ENCODE data around the gene LCE3A. TPM values are rescaled to one million over a fixed set of nuclear protein-coding genes. Genes with fewer than 3 reads are reported as not detected.

The LCE3A gene
- total RNA-seq, 4 donors from 2014 or later: not detected

- Histone ChIP-seq H3K36me3 (no peaks in the 10 kb centered on the region), H3K27ac (no peak overlapping the region), H3K4me3 (no peak overlapping the region), H3K27me3 (no peaks in the 10 kb centered on the region), H3K4me1 (no peaks in the 10 kb centered on the region), H3K9me3 (no peaks in the 10 kb centered on the region)
- intact Hi-C loops (cut with DNase I; ENCODE audit: low total_unique reads): no loop called here
- TF ChIP-seq POLR2A (IDR thresholded peaks at IDR 0.05): no peak
- TF ChIP-seq, protein P1, sequence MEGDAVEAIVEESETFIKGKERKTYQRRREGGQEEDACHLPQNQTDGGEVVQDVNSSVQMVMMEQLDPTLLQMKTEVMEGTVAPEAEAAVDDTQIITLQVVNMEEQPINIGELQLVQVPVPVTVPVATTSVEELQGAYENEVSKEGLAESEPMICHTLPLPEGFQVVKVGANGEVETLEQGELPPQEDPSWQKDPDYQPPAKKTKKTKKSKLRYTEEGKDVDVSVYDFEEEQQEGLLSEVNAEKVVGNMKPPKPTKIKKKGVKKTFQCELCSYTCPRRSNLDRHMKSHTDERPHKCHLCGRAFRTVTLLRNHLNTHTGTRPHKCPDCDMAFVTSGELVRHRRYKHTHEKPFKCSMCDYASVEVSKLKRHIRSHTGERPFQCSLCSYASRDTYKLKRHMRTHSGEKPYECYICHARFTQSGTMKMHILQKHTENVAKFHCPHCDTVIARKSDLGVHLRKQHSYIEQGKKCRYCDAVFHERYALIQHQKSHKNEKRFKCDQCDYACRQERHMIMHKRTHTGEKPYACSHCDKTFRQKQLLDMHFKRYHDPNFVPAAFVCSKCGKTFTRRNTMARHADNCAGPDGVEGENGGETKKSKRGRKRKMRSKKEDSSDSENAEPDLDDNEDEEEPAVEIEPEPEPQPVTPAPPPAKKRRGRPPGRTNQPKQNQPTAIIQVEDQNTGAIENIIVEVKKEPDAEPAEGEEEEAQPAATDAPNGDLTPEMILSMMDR (IDR thresholded peaks at IDR 0.05): no peak
- DNase-seq: no peak
Measured at GRCh38 chr1:152656459-152656858, 33.6 kb upstream of the LCE3A start.

GRCh38 chr1:152654110-152654509 lies 31.2 kb upstream of the LCE3A start:
- Histone ChIP-seq H3K4me3 (no peak overlapping the region), H3K9me3 (no peaks in the 10 kb centered on the region), H3K27me3 (no peaks in the 10 kb centered on the region), H3K4me1 (no peaks in the 10 kb centered on the region), H3K27ac (no peak overlapping the region), H3K36me3 (no peaks in the 10 kb centered on the region)
- DNase-seq: no peak
- intact Hi-C loops (cut with DNase I; ENCODE audit: low total_unique reads): no loop called here
- TF ChIP-seq, protein P1 (IDR thresholded peaks at IDR 0.05): peak in 1 of 4 experiments; percentile 10
- TF ChIP-seq POLR2A (IDR thresholded peaks at IDR 0.05): no peak

DNA sequence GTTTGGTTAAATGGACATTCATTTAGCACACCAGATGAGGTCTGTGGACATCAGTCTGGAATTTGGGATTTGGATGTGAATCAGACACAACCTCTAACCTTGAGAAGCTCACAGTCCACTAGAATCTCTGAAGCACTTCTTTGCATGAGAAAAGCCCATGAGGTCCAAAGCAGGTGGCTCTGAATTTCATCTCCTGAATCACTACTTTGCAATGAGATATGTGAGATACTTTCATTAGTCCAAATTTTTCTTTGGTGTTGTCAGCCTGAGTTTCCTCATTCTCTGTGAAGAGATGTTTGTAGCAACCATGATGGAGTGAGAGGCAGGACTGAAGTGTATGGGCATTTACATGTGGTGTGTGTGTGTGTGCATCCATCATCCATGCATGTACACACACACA lies 23.8 kb upstream of the LCE3A start:
- intact Hi-C loops (cut with DNase I; ENCODE audit: low total_unique reads): no loop called here
- H3K36me3 ChIP-seq: no peaks in the 10 kb centered on the region

DNA sequence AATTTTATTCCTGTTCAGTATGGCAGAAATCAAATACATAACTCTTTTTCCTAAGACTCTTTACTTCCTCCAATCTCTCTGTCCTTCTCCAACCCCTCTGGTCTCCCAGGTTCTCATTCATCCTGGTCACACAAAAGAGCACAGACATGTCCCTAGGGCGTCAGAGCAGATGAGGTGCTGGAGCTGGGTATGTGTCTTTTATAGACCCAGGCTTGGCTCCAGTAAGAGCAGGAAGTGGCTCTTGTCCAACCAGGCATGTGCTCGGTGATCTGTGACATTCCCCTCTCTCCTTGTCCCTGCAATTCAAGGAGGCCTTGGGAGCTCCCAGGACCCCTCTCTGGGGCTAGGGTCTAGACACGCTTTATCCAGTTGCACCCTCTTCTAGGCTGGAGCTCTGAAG lies 22.2 kb upstream of the LCE3A start:
- H3K4me3 ChIP-seq: no peak overlapping the region
- TF ChIP-seq, protein P1 (IDR thresholded peaks at IDR 0.05): no peak
- TF ChIP-seq POLR2A (IDR thresholded peaks at IDR 0.05): no peak
- no peaks in the 10 kb centered on the region for H3K27me3 ChIP-seq
- H3K36me3 ChIP-seq: no peaks in the 10 kb centered on the region
- no peaks in the 10 kb centered on the region for H3K9me3 ChIP-seq
- H3K27ac ChIP-seq: no peak overlapping the region
- intact Hi-C loops (cut with DNase I; ENCODE audit: low total_unique reads): no loop called here
- no peak for DNase-seq
- H3K4me1 ChIP-seq: no peaks in the 10 kb centered on the region

More for the DNA sequence above, 23.8 kb upstream of the LCE3A start:
- DNase-seq: no peak
- H3K4me3 ChIP-seq: no peak overlapping the region
- H3K9me3 ChIP-seq: no peaks in the 10 kb centered on the region
- no peaks in the 10 kb centered on the region for H3K27me3 ChIP-seq
- H3K27ac ChIP-seq: no peak overlapping the region
- no peaks in the 10 kb centered on the region for H3K4me1 ChIP-seq
- no peak for TF ChIP-seq POLR2A (IDR thresholded peaks at IDR 0.05)
- TF ChIP-seq, protein P1 (IDR thresholded peaks at IDR 0.05): no peak

DNA sequence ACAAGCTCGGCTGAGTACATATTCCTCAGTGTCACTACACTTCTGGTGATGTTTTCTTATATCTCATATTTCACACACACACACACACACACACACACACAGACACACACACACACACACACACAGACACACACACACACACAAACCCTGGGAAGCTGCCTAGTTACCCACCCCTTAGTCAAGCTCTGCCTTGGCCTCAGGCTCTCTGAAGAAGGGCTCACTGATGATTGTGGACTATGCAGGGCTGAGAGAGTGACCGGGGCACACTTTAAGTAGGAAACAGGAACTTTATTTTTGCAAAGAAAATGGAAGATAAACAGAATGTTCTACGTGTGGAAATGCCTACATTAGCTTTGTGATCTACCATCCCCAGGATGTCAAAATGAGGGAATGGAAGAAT lies 21.0 kb upstream of the LCE3A start:
- no peaks in the 10 kb centered on the region for H3K36me3 ChIP-seq
- intact Hi-C loops (cut with DNase I; ENCODE audit: low total_unique reads): no loop called here
- H3K4me3 ChIP-seq: no peak overlapping the region
- no peak for DNase-seq
- no peak overlapping the region for H3K27ac ChIP-seq
- H3K4me1 ChIP-seq: no peaks in the 10 kb centered on the region
- no peaks in the 10 kb centered on the region for H3K27me3 ChIP-seq
- TF ChIP-seq, protein P1 (IDR thresholded peaks at IDR 0.05): no peak
- no peaks in the 10 kb centered on the region for H3K9me3 ChIP-seq

All from uterus (tissue), 4 donors.